Panc1 (cell line): ENCODE results near the gene DCST1. TPM values are rescaled to one million over a fixed set of nuclear protein-coding genes. Genes with fewer than 3 reads are reported as not detected.

Experiments
- ATAC-seq: fragments of 200-7000 bp; cut with Tn5 transposase; 2 replicates; pipeline ENCODE4 v1.9.1; 2020; ENCODE audit warnings: mild to moderate bottlenecking, moderate library complexity
- BruUV-seq: library from RNA; stranded (reverse); fragments of 400-500 nt; replicated peaks from 2 replicates; lab custom pipeline; 2021; lab: Mats Ljungman, UMichigan
- CTCF ChIA-PET: fragments of 300-600 bp; sonication (Branson Sonifier 250); formaldehyde crosslinking; loops from one replicate; lab custom pipeline; 2022; ENCODE audit warnings: antibody characterized with exemption; lab: Charles Lee
- POLR2A ChIA-PET: fragments of 300-600 bp; sonication (Branson Sonifier 250); formaldehyde crosslinking; loops from one replicate; lab custom pipeline; 2022; ENCODE audit warnings: antibody characterized with exemption; lab: Charles Lee
- DNase-seq: peaks from one replicate; pipeline ENCODE4 v3.0.0-alpha.2; 2010; ENCODE audit warnings: low read depth, low spot score
- H3K27ac ChIP-seq: 2 replicates; pipeline ENCODE4 v1.5.1; 2011; ENCODE audit warnings: mild to moderate bottlenecking, low read length, inconsistent platforms
- H3K27me3 ChIP-seq: fragments of 200-500 bp; sonication (Bioruptor generic); 2 replicates; pipeline ENCODE4 v1.6.0; 2014; ENCODE audit warnings: low read length, inconsistent platforms; ENCODE audit not compliant: control insufficient read depth, insufficient read depth
- H3K36me3 ChIP-seq: fragments of 200-500 bp; sonication (Bioruptor generic); 2 replicates; pipeline ENCODE4 v1.5.1; 2014; ENCODE audit warnings: inconsistent platforms, mild to moderate bottlenecking, low read length, moderate library complexity; ENCODE audit not compliant: control insufficient read depth, insufficient read depth
- H3K4me1 ChIP-seq: 2 replicates; pipeline ENCODE4 v1.5.1; 2011; ENCODE audit warnings: inconsistent platforms, mild to moderate bottlenecking, low read length, moderate library complexity; ENCODE audit not compliant: control insufficient read depth, insufficient read depth
- H3K4me3 ChIP-seq, 2 experiments: 2 replicates each; pipeline ENCODE4 v1.5.1; 2011 to 2012; ENCODE audit warnings: low read depth in 2 of 2, low read length in 2 of 2, mild to moderate bottlenecking in 2 of 2, inconsistent platforms in 1 of 2, moderate library complexity in 1 of 2
- H3K9me3 ChIP-seq: fragments of 200-500 bp; sonication (Bioruptor generic); 2 replicates; pipeline ENCODE4 v1.5.1; 2014; ENCODE audit warnings: low read depth, mild to moderate bottlenecking, inconsistent platforms, low read length, moderate library complexity; ENCODE audit not compliant: control insufficient read depth, insufficient read depth
- POLR2AphosphoS5 ChIP-seq: IDR thresholded peaks from 2 replicates; pipeline ENCODE4 v1.6.1; 2012; ENCODE audit warnings: mild to moderate bottlenecking, low read depth, low read length, moderate library complexity
- SIN3A ChIP-seq: IDR thresholded peaks from 2 replicates; pipeline ENCODE4 v1.6.1; 2012; ENCODE audit warnings: low read depth, mild to moderate bottlenecking, low read length, moderate library complexity, borderline replicate concordance; ENCODE audit not compliant: insufficient read depth
- TCF7L2 ChIP-seq: IDR thresholded peaks from 2 replicates; pipeline ENCODE4 v1.6.1; 2011; ENCODE audit warnings: mild to moderate bottlenecking, low read depth, low read length, inconsistent platforms
- in situ Hi-C: cut with HindIII; loops from 2 replicates; pipeline ENCODE4 v1.10.0; 2016; ENCODE audit warnings: low sequenced_read_pairs, low pct_unique_long_range_greater_than_20kb
- intact Hi-C: fragments of 100-400 bp; cut with micrococcal nuclease; formaldehyde crosslinking; loops from one replicate; pipeline ENCODE4 v1.10.0; 2022; ENCODE audit not compliant: unreplicated experiment
- total RNA-seq: library from RNA; stranded (reverse); gene quantifications from one replicate; pipeline ENCODE4 v1.2.1, GENCODE V29; 2021; ENCODE audit not compliant: unreplicated experiment
- TF ChIP-seq, protein P1 (sequence below): fragments of 450-650 bp; IDR thresholded peaks from 2 replicates; pipeline ENCODE4 v1.5.1; 2017; ENCODE audit warnings: mild to moderate bottlenecking
- TF ChIP-seq, protein P2 (sequence below), 2 experiments: IDR thresholded peaks; 2 replicates each; pipeline ENCODE4 v1.6.1; 2011 to 2012; ENCODE audit warnings: low read depth in 2 of 2, control low read depth in 1 of 2, low read length in 1 of 2, mild to moderate bottlenecking in 1 of 2, moderate library complexity in 1 of 2; ENCODE audit not compliant: insufficient read depth in 1 of 2

Gene DCST1
- total RNA-seq, 1 experiment from 2014 or later = not detected

DNA sequence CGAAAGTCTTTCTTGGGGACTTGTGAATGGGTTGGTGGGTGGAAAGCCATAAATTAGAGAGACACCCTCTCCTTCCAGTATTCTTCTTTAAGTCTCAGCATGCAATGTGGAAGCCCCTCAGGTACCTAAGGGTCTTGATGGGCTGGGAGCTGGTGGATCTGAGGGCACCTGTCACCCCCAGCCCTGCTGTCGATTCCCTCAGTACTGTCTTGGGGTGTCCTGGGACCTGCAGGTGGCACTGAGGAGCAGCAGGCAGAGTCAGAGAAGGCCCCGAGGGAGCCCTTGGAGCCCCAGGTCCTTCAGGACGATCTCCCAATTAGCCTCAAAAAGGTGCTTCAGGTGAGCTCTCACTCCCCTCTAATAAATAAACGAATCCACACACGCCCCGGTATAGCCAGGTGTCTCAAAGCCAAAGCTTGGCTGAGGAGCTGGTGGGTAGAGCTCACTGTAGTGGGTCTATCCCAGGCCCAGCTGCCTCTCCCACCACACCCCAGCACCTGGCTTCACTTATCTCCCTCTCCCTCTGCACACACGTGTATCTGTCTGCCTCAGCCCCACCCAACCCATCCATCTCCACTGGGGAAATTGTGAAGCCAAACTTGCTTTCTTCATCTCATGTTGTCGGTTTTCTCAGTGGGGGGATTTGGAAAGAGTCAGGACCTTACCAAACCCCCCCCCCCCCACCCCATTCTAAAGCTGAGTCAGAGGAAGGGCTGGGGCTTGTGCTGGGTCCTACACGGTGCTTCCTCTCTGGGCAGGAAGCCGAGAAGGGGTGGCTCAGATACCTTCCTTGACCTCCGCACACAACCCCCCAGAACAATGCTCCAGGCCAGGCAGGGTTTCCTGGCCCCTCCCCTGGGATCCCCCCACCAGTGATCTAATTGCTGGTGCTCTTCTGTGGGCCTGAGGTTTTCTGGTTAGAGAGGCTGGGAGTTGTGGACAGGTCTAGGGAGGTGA, 19.1 kb downstream of the DCST1 start:
- ATAC-seq = no peak
- H3K36me3 ChIP-seq = peaks cover 2% of the 10 kb centered on the region; the same call in 1 of the 2 replicates
- ChIA-PET CTCF (interaction anchor here (0.7 to 1.1 kb wide), 3 partner anchors 9 to 53 kb away, joined by 3 to 5 read pairs (median 3); no protein-coding TSS in a partner anchor), POLR2A (interaction anchor here (0.6 kb wide), 1 partner anchor 426 kb away, joined by 3 read pairs; no protein-coding TSS in a partner anchor)
- H3K4me3 ChIP-seq = peak overlapping the region; percentile 69 to 74
- peaks cover 14% of the 10 kb centered on the region for H3K4me1 ChIP-seq
- H3K27me3 ChIP-seq = no peaks in the 10 kb centered on the region
- BruUV-seq = no TSS peak
- in situ Hi-C loops = no loop called here
- DNase-seq = no peak
- intact Hi-C loops = no loop called here
- H3K27ac ChIP-seq = no peak overlapping the region
- H3K9me3 ChIP-seq = no peaks in the 10 kb centered on the region
- TF ChIP-seq TCF7L2 (no peak), POLR2AphosphoS5 (no peak), SIN3A (no peak)
- TF ChIP-seq, protein P1, sequence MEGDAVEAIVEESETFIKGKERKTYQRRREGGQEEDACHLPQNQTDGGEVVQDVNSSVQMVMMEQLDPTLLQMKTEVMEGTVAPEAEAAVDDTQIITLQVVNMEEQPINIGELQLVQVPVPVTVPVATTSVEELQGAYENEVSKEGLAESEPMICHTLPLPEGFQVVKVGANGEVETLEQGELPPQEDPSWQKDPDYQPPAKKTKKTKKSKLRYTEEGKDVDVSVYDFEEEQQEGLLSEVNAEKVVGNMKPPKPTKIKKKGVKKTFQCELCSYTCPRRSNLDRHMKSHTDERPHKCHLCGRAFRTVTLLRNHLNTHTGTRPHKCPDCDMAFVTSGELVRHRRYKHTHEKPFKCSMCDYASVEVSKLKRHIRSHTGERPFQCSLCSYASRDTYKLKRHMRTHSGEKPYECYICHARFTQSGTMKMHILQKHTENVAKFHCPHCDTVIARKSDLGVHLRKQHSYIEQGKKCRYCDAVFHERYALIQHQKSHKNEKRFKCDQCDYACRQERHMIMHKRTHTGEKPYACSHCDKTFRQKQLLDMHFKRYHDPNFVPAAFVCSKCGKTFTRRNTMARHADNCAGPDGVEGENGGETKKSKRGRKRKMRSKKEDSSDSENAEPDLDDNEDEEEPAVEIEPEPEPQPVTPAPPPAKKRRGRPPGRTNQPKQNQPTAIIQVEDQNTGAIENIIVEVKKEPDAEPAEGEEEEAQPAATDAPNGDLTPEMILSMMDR = peak; percentile 77
- TF ChIP-seq, protein P2, sequence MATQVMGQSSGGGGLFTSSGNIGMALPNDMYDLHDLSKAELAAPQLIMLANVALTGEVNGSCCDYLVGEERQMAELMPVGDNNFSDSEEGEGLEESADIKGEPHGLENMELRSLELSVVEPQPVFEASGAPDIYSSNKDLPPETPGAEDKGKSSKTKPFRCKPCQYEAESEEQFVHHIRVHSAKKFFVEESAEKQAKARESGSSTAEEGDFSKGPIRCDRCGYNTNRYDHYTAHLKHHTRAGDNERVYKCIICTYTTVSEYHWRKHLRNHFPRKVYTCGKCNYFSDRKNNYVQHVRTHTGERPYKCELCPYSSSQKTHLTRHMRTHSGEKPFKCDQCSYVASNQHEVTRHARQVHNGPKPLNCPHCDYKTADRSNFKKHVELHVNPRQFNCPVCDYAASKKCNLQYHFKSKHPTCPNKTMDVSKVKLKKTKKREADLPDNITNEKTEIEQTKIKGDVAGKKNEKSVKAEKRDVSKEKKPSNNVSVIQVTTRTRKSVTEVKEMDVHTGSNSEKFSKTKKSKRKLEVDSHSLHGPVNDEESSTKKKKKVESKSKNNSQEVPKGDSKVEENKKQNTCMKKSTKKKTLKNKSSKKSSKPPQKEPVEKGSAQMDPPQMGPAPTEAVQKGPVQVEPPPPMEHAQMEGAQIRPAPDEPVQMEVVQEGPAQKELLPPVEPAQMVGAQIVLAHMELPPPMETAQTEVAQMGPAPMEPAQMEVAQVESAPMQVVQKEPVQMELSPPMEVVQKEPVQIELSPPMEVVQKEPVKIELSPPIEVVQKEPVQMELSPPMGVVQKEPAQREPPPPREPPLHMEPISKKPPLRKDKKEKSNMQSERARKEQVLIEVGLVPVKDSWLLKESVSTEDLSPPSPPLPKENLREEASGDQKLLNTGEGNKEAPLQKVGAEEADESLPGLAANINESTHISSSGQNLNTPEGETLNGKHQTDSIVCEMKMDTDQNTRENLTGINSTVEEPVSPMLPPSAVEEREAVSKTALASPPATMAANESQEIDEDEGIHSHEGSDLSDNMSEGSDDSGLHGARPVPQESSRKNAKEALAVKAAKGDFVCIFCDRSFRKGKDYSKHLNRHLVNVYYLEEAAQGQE (IDR thresholded peaks at IDR 0.05; ENCODE audit: insufficient read depth in 1 of 2, low read depth in 2 of 2, low read length in 1 of 2) = no peak

DNA sequence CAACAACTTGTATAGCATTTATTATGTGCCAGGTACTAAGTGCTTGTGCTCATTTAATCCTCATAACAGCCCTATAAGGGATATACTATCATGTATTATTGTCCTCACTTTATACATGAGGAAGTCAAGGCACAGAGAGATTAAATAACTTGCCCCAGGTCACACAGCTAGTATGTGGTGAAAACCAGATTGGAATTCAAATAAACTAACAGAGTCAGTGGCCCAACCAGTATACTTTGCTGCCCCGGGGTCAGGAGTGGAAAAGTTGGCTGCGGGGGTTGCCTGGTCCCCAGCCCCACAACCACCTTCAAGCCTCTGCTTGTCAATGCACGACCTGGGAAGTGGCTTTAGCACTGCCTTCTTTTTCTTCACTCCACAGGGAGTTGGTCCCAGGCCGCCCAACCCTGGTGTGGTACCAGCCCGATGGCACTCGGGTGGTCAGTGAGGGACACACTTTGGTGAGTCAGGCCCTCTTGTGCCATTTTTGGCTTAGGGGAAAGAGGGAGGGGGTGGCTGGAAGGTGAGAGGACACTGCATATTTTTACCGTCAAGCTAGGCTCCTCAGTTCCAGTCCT, 20.0 kb downstream of the DCST1 start:
- BruUV-seq = no TSS peak
- Histone ChIP-seq H3K27ac (no peak overlapping the region), H3K9me3 (no peaks in the 10 kb centered on the region), H3K27me3 (no peaks in the 10 kb centered on the region), H3K4me3 (no peak overlapping the region), H3K4me1 (peaks cover 14% of the 10 kb centered on the region), H3K36me3 (peaks cover 2% of the 10 kb centered on the region; the same call in 1 of the 2 replicates)
- POLR2A ChIA-PET = no interaction called here
- CTCF ChIA-PET = no interaction called here
- ATAC-seq = no peak
- in situ Hi-C loops = no loop called here
- TF ChIP-seq, protein P1 = no peak
- TF ChIP-seq, protein P2 (IDR thresholded peaks at IDR 0.05; ENCODE audit: insufficient read depth in 1 of 2, low read depth in 2 of 2, low read length in 1 of 2) = no peak
- TF ChIP-seq POLR2AphosphoS5 (no peak), TCF7L2 (no peak), SIN3A (no peak)
- intact Hi-C loops = no loop called here
- no peak for DNase-seq
